H54 (cell line): ENCODE results near the gene ATXN7L1.

ENCODE experiments used
- DNase-seq: peaks from one replicate; pipeline ENCODE4 v3.0.0; 2011; ENCODE audit warnings: low spot score, mixed read lengths; ENCODE audit not compliant: insufficient read length
- FAIRE-seq: peaks from 3 replicates; lab custom pipeline; 2011; peaks lifted over from hg19 to GRCh38; lab: Jason Lieb, UNC
- POLR2A ChIP-seq: IDR thresholded peaks from 2 replicates; pipeline ENCODE4 v1.6.1; 2011; ENCODE audit warnings: low read depth, mild to moderate bottlenecking, low read length

Gene ATXN7L1

DNA sequence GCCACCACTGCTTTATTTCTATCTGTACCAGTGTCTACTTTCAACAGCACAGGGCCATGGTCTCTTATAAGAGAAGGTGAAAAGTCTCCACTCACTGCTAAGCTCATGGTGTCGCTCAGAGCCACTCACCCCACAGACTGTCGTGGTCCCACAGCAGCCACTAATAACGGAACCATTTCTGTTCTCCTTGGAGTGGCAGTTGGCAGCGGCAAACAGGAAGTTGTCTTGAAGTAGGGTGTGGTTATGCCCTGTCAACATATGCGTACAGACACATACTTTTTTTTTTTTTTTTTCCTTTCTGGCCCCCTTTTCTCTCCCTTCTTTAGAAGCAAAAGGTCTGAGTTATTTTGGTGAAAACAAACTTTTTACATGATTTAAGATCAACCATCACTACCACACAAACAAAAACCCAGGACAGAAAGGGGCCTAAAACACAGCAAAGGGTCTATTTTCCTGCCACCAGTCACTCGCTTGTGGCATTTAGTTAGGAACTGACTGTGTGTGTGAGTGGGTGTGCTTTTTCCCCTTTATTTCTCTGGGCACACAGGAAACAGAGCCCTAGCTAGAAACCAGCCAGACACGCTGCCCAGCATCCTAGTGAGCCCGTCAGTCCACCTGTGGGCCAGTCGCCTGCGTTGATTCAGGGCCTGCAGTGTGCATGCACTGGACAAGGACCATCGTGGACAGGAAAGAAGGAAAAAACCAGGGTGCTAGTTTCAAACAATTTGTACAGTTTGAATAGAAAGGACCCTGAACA, 198.4 kb downstream of the ATXN7L1 start:
- DNase-seq (no peak), FAIRE-seq (no peak)
- no peak for TF ChIP-seq POLR2A

DNA sequence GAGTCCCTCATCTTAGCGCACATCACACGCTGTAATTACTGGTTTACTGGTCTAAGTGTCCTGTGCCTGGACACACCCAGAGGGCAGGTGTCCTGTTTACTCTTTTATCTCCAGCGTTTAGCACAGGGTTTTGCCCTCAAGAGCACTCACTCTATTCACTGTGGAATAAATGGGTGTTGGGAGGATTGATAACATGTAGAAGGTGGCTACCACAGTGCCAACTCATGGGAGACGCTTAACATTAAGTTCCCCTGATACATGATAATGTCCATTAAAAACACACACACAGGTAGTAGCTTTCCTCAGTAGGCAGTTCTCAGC, 199.0 kb downstream of the ATXN7L1 start:
- DNase-seq (no peak), FAIRE-seq (no peak)
- TF ChIP-seq POLR2A = no peak

DNA sequence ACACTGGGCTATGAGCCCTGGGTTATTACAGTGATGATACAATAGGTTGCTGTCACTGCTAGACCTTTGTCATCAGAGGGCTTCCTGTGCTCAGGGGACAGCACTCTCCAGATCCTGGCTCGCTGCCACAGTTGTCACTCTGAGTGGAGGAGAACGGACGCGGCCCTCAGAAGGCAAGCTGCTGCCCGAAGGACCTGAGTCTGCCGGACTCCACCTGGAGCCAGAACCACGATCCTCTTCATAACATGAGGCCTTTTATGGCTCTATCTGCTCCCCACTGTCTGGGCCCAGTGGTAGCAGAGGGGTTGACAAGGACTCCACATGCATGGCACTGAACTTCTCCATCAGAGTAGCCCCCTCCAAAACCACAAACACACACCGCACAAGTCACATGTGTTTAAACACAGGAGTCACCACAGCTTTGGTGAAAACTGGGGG, 200.4 kb downstream of the ATXN7L1 start:
- DNase-seq (no peak), FAIRE-seq (no peak)
- no peak for TF ChIP-seq POLR2A

DNA sequence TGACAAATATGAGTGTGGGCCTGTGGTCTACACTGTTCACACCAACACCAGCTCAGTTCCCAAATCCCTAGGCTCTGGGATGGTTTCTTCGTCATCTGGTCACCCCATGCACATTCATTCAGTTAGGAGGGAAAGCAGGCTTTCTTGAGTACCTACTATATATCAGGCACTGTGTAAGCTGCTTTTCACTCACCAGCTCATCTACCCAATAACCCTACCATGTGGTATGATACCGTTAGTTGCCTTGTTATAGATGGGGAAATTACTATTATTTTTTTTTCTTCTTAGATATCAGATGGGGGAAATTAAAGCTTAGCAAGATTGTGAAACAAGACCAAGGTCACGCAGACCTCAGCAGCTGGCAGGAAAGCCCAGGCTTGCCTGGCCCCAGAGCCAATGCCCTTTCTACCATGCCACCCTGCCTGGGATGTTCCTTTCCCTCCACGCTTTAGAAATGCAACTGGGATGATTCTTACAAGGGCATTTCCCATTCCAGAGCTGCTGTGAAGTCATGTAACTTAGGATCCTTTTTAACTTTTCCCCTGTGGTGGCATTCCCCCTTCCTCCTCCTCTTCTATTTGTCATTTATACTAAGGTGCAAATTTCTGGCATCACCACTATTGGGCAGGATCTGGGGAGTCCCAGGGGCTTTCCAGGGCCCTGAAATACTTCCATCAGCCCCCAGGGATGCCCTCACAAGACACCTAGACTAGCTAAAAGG, 202.0 kb downstream of the ATXN7L1 start:
- FAIRE-seq (no peak), DNase-seq (no peak)
- TF ChIP-seq POLR2A = no peak

DNA sequence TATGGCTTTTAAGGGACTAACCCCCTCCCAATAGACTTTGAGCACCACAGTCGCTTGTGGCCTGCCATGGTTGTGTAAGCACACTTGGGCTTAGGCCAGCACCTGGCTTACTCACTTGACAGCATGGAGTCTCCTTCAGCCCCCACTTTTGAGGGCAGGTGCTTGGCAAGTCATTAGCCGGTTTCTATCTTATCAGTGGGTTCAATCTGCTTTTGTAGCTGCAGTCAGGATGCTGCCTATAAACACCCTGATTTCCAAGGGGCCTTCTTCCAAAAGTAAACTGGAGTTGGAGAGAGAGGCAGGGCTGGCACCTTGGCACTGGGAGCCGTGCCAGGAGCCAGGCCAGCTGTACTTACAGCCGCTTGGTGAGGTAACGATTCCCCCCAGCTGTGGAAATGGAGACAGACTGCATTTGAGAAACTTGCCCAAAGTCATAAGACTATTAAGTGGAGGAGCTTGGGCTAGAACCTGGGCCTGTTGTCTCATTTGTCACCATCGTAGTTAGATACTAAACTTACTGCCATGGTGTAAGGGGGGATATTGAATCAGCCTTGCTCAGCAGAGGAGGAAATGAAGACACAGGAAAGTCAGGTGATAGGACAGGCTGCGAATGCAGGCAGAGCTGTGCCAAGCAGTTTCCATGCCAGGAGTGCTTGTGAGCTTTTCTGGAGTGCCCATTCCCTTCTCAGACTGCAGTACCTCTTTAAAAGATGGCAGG, 202.9 kb downstream of the ATXN7L1 start:
- DNase-seq (no peak), FAIRE-seq (no peak)
- TF ChIP-seq POLR2A = no peak

DNA sequence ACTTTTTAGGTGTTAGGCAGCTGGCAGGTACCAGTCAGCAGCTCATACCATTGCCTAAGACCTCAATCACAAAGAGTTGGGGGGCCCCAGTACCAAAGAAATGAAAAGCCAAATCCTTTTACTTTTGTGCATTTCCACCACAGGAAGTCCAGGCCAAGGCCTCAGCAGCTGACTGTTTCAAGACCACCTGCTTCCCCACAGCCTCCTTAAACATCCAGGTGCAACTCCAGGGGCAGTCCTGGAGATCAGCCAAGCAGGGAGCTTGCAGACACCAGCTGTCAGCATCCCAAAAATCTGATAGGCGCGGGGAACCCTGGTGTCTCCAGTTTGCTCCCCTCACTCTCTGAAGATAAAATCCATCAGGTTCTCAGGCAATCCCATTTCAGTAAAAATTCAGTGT, 203.6 kb downstream of the ATXN7L1 start:
- DNase-seq (no peak), FAIRE-seq (no peak)
- TF ChIP-seq POLR2A = no peak

DNA sequence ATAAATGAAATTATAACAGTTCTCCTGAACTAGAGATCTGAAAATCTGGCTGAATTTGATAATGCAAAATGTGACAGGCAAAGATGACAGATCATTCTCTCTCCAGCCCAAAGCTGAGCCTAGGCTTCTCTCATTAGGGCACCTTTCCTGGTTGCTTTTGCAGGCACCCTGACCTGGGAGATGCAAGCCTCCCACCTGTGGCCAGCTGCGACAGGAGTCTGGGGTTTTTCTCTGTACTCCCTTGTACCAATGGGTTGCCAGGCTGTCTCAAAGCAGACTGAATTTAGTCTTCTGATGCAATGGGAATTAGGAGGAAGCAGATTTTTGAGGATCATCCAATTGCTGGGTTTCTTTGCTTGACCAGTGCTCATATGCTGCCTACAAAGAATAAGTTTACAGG, 210.1 kb downstream of the ATXN7L1 start:
- DNase-seq (no peak), FAIRE-seq (no peak)
- no peak for TF ChIP-seq POLR2A

DNA sequence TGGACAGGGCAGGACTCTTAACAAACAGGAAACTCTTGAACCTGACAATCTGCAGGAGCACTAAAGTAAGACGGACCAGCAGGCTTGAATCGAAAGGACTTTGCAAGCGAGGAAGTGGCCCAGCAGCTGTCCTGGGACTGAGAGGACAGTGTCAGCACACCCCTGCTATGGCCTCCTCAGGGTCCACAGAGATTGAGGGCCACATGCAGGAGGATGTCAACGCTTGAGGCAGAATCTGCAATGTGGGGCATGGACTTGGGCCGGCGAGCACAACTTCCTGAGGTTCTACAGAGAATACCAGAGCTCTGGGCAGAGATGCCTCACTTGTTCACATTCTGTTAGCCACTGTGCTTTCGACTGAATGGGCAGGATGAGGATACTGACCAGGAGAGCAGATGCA, 210.7 kb downstream of the ATXN7L1 start:
- DNase-seq = no peak
- no peak for FAIRE-seq
- no peak for TF ChIP-seq POLR2A

DNA sequence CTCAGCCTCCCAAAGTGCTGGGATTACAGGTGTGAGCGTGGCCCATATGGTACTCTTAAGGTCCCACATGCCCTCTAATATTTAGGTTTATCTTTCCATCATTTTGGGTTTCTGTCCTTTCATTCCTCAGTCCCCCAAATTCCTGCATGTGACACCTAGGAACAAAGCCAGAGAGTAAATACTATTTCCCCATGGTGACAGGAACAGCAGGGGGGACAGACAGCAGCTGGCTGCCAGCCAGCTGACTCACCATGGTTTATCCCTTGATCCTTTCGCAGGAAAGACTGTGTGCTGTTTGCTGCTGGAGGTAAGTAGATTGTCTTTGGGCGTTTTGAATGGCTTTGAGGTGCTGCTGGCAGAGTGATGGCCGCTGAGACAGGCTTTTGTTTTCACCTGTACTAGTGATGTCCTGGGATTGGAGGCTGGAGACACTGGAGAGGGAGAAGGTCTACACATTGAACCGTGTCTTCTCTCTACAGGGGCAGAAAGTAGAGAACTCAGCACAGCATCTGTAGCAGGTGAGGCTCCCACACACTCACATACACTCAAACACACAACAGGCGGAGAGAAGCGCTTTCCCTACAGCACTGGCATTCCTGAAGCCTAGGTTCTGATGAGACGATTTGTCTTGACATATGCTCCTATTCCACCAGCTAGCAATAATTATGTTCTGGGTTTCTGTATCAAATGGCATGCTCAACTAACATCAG, 211.4 kb downstream of the ATXN7L1 start:
- FAIRE-seq (no peak), DNase-seq (peak; percentile 61)
- no peak for TF ChIP-seq POLR2A

DNA sequence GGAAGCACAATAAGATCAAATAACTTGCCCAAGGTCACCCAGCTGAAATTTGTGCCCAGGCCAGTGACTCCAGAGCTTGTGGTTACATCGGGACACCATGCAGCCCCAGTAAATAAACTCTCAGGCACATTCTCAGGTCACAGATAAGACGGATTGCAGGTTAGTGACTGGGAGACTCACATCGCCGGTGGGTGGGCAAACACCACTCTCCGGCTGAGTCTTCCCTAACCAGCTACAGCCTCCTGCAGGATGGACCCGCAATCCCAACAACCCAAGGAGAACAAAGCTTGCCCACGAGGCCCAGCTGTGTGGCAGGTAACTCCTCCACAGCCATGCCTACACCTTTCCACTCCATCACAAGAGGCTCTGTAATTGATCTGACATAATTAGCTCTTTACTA, 213.4 kb downstream of the ATXN7L1 start:
- FAIRE-seq (no peak), DNase-seq (no peak)
- TF ChIP-seq POLR2A = no peak

DNA sequence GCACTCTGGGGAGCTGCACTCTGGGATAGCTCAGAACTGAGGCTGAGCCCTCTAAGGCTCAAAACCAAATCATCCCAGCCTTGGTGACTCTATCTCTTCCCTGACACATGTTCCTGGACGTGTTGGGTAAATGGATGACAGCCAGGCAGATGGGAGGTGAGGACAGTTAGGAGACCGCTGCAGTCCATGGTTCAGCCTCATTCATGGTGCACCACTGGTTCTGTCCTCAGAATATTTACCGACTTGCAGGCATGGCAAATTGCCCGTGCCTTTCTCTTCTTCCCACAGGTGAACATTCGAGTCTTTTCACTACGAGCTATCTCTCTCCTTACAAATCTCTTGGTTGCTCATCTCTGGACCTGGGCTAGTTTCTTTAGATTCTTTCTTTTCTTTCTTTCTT, 214.8 kb downstream of the ATXN7L1 start:
- DNase-seq = no peak
- no peak for FAIRE-seq
- TF ChIP-seq POLR2A = no peak

DNA sequence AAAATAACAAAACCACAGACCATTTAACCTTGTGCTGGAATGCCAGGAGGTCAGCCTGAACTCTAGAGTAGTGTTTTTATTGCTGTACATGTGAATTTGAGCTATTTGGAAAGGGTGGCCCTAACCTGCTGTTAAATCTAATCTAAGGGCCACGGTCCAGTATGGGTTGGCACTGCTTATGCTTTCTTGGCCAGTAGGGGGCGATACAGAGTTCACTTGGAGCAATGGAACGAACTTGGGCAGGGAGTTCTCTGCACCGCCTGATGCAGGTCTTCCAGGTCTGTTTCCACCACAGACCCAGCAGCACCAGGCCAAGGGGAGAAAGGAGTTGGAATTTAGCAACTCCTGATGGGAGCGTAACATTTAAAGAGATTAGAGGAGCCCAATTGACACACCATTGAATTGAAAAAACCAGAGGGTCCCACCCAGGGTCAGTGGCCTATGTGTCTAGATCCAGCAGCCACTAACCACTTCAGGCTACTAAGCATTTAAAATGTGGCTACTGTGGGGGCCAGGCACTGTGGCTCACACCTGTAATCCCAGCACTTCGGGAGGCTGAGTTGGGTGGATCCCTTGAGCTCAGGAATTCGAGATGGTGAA, 219.4 kb downstream of the ATXN7L1 start:
- FAIRE-seq = no peak
- peak; percentile 63 for DNase-seq
- no peak for TF ChIP-seq POLR2A
